A673 (cell line): ENCODE data around the gene TBC1D13.

ENCODE experiments used
- CTCF ChIP-seq: fragments of 300-800, 200-600 bp; sonication (generic); conservative IDR thresholded peaks from 2 replicates; pipeline ENCODE4 v1.5.1; 2017; ENCODE audit warnings: low read depth, mild to moderate bottlenecking, antibody characterized with exemption, low read length, moderate library complexity, mixed read lengths
- EZH2 ChIP-seq: fragments of 200-600 bp; sonication (generic); IDR thresholded peaks from 2 replicates; pipeline ENCODE4 v1.6.1; 2017; ENCODE audit warnings: borderline replicate concordance, low read depth, mild to moderate bottlenecking, mixed read lengths, antibody characterized with exemption, low read length; ENCODE audit not compliant: poor library complexity, severe bottlenecking

DNA sequence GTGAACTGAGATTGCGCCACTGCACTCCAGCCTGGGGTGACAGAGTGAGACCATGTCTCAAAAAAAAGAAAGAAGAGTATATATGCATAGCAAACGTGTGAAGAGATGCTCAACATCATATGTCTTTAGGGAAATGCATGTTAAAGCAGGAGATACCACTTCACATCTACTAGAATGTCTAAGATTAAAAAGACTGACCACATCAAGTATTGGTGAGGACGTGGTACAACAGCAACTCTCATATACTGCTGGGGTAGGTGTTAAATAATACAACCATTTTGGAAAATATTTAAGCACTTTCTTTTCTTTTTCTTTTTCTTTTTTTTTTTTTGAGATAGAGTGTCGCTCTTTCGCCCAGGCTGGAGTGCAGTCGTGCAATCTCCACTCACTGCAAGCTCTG lies 1.6 kb upstream of the TBC1D13 start:
- no peak for TF ChIP-seq CTCF
- TF ChIP-seq EZH2, result no peak
